NCI-H774 (cell line): ENCODE results near the gene AGAP1.
A peak's percentile ranks its signal among the peaks of the same experiment; 100 is the strongest.
"Not testable (repeated sequence)": the region's sequence is repeated elsewhere in the genome, so short reads cannot be mapped to it uniquely, and the experiment has no call there.

Experiments used
- DNase-seq: peaks from one replicate; lab custom pipeline; 2025; lab: John Stamatoyannopoulos, UW

The AGAP1 gene

DNA sequence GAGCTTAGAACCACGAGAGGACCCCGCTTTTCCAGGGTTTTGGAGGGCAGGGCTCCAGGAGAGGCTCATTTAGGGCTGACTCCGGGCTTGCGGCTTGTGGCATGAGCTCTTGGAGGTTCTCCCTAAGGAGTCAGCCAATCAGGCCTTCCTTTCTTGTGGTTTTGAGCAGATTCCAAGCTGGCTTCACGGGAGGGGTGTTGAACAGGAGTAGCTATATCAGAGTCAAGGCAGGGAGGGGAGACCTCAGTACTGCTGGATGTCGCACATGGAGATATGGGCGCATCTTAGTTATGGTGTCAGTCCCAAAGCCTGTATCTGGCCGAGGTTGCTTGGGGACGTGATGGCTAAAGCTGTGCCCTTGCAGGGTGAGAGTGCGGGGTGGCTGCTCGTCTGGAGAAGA lies 98.6 kb downstream of the AGAP1 start:
- no peak for DNase-seq

- DNase-seq = no peak
Observed at GRCh38 chr2:235592836-235593235, 99.0 kb downstream of the AGAP1 start.

- DNase-seq = peak; percentile 47
Observed at GRCh38 chr2:235594041-235594440, 100.2 kb downstream of the AGAP1 start.

- no peak for DNase-seq
Observed at GRCh38 chr2:235594964-235595363, 101.1 kb downstream of the AGAP1 start.

GRCh38 chr2:235595422-235596010 lies 101.7 kb downstream of the AGAP1 start:
- DNase-seq = peak; percentile 43

DNA sequence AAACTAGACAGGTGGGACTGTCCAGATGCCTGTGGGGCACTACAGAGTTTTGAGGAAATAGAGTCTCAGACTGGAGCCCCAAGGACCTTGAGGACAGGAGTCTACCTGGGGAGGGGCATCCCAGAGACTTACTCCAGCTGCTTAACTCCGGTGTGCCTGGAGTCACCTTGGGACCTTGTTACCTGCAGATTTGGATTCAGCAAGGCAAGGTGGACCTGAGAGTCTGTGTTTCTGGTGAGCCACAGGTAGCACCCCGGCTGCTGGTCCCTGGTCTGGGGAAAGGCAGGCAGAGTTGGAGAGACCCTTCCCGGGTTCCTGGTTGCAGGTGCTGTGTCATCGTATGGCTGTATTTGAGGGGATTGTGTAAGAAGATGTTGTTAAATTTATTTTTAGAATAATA lies 102.4 kb downstream of the AGAP1 start:
- DNase-seq = no peak

GRCh38 chr2:235597081-235597615 lies 103.3 kb downstream of the AGAP1 start:
- DNase-seq = no peak

DNA sequence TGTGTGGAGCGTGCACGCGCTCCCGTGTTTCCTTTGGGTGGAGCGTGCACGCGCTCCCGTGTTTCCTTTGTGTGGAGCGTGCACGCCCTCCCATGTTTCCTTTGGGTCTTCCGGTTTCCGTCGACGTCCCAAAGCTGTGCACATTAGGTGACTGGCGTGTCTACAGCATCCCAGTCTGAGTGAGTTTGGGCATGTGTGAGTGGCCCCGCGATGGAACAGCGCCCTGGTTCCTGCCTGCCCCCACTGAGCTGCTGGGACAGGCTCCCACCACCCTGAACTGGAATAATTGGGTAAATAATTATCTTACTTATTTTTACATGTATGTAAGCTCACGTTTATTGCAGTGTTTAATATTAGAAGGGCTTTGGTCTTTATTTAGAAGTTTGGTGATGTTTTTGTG lies 104.2 kb downstream of the AGAP1 start:
- no peak for DNase-seq

GRCh38 chr2:235598532-235599531 lies 105.0 kb downstream of the AGAP1 start:
- DNase-seq = no peak

DNA sequence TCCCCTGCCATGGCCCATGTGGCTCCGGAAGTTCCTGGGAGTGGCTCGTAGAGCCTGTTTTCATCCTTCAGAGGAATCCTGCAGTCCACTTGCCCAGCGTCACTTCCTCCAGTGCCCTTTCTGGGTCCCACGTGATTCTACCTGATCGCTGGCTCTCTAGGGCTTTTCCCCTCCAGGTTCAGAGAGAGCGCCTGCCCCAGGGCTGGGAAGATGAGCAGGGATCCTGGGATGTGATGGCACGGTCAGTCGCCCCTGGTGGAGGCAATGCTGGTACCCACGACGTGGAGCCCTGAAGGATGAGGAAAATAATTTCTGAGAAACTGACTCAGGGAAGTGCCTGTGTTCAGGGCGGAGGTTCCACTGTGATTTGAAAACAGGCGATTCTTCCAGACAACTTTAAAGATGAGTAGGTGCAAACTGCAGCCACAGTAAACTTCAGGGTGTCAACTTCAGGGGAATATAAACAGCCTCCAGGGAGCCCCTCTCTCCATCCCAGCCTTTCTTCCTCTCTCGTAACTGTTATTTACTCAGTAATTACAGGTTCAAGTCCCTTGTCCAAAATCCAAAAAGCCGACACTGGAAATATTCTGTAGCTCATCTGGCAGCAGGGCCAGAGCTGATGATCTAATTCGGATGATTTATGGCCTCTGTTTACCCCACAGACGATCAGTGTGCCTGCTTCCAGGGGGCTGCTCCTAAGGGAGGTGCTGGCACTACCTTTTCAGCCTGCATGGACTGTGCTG lies 105.9 kb downstream of the AGAP1 start:
- DNase-seq = no peak

DNA sequence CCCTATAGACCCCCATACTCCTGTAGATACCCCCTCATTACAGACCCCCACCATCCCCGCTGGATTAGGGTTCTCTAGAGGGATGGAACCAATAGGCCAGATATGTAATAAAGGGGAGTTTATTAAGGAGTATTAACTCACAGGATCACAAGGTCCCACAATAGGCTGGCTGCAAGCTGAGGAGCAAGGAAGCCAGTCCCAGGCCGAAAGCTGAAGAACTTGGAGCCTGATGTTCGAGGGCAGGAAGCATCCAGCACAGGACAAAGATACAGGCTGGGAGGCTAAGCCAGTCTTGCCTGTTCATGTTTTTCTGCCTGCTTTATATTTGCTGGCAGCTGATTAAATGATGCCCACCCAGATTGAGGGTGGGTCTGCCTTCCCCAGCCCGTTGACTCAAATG lies 106.6 kb downstream of the AGAP1 start:
- DNase-seq = no peak

DNA sequence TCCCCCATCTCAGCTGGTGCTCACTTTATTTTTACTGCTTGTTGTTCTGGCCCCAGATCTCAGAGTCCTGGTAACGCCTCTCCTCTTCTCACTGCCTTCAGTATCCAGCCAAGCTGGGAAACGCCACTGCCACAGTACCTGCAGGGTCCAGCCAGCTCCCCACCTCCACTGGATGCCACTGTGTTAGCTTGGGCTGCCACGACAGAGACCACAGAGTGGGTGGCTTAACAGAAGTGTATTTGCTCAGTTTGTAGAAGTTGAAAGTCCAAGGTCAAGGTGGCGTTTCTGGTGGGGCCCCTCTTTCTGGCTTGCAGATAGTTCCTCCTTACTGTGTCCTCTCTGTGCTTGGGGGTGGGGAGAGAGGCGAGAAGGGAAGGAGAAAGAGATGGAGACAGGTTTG lies 107.1 kb downstream of the AGAP1 start:
- DNase-seq = no peak

GRCh38 chr2:235601960-235602704 lies 108.3 kb downstream of the AGAP1 start:
- DNase-seq = no peak

DNA sequence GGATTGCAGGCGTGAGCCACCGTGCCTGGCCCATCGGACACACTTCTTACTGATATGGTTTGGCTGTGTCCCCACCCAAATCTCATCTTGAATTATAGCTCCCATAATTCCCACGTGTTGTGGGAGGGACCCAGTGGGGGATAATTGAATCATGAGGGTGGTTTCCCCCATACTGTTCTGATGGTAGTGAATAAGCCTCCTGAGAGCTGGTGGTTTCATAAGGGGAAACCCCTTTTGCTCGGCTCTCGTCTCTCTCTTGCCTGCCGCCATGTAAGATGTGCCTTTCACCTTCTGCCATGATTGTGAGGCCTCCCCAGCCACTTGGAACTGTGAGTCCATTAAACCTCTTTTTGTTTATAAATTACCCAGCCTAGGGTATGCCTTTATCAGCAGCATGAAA lies 109.1 kb downstream of the AGAP1 start:
- not testable (repeated sequence) for DNase-seq

DNA sequence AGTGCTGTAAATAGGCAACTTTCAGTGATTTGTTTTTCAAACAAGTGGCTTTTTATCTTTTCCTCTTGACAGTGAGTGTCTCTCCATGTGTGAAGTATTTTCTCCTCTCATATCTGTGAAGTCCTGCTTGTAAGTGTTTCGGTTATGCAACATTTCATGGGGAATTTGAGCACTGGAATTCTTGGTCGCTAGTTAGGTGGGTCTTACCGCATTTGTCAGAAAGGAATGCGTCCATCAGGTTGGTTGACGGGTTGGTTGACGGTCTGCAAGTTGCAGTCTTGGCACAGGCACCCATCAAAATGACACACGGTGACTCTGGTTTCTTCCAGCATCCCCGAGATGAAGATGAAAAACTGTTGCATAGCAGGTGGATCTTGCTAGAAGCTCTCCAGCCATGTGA lies 109.8 kb downstream of the AGAP1 start:
- DNase-seq = no peak

GRCh38 chr2:235605312-235606003 lies 111.6 kb downstream of the AGAP1 start:
- DNase-seq = peak; percentile 54

GRCh38 chr2:235606004-235606715 lies 112.3 kb downstream of the AGAP1 start:
- no peak for DNase-seq

DNA sequence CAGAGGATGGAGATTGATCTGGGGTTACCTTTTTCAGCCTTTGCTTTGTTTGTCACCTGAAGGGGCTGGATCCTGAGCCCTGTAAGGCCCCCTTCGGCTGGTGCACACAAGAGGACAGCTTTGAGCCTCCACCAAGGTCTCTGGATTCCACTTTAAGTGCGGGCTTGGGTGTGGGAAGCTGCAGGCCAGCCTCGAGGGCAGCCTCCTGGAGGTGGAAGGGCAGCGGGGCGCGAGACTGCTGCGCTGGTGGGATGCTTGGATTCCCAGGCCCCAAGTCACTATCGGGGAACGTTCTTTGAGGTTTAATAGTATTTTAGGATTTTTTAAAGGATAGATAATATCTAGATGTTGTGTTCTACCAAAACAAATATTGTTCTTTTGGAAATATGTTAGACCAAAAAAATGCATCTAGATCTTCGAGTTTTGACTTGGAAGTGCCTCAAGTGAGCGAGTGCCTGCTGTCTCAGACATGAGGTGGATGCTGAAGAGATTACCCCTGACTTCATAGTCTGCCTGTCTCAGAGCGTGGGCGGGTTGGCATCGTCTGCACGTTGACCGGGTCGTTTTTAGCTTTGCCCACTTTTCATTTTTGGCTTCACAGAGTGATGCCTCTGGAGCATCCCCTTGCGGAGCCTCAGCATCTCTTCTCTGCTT lies 113.8 kb downstream of the AGAP1 start:
- DNase-seq = no peak

DNA sequence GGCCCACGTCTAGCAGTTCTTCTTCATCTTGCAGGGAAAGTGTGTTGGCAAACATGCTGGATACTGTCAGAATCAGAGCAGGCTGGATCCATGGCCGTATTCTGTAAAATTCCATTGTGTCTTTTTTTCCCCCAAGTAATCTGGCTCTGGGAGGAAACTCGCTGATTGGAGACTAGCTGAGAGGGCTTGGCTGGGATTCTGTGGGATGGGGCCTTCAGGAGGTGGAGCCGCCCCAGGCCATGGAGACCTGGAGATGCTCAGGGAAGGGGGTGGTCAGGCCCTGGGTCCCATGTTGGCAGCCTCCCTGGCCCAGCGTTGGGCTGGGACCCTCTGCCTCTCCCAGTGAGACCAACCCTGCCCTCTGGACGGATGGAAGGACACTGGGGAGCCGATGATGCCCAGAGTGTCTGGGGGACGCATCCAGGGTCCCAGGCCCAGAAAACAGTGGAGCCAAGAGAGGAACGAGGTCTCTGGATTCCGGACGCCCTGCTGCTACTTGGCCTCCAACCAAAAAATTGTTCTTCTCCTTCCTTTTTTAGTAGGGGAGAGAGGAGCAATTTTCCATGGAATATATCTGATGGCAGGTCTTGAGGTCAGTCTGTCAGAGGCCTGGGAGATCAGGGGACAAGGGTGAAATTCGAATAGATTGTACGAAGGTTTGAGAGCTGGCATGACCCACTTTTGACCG lies 114.5 kb downstream of the AGAP1 start:
- no peak for DNase-seq
